ENCODE data around the gene HCN4. TPM values are rescaled to one million over a fixed set of nuclear protein-coding genes. Genes with fewer than 3 reads are reported as not detected.

The HCN4 gene
- total and polyA plus RNA-seq, 7 experiments from 2014 or later, result 0.02 TPM; not detected in 6

DNA sequence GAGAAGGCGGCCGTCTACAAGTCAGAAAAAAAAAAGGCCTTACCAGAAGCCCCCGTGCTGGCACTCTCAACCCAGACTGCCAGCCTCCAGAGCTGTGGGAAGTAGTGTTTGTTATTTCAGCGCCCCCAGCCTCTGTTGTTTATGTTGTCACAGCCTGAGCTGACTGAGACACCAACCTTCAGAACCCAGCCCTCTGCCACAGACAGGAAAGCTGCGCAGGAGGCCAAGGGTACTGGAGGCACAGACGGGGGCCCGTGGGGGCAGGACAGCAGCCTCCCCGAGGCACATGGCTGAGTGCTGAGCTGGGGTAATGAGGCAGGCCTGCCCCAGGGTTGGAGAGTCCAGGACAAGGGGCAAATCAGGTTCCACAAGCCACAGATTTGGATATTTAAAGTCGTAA lies 33.7 kb downstream of the HCN4 start:
- CTCF ChIA-PET, result no interaction called here
- ATAC-seq, result no peak
- no peaks in the 10 kb centered on the region for H3K36me3 Mint-ChIP-seq

GRCh38 chr15:73334086-73334485 lies 34.7 kb downstream of the HCN4 start:
- POLR2A ChIA-PET, result no interaction called here
- Mint-ChIP-seq H3K4me3 (no peak overlapping the region), H3K27me3 (peaks cover 0 to 11% (median 4%) of the 10 kb centered on the region in 5 donors), H3K36me3 (no peaks in the 10 kb centered on the region), H3K4me1 (peaks cover 0 to 4% (median 0%) of the 10 kb centered on the region in 7 donors), H3K27ac (no peak overlapping the region), H3K9me3 (peaks cover 0 to 2% (median 0%) of the 10 kb centered on the region in 11 donors)
- H3K4me1 ChIP-seq (ENCODE audit: control insufficient read depth in 2 of 2, insufficient read depth in 2 of 2, low read length in 2 of 2), result no peaks in the 10 kb centered on the region
- no peaks in the 10 kb centered on the region for H3K27me3 ChIP-seq (ENCODE audit: control insufficient read depth in 2 of 2, insufficient read depth in 2 of 2, low read length in 2 of 2)
- DNase-seq (no peak), ATAC-seq (no peak)
- H3K27ac ChIP-seq (ENCODE audit: low read depth, low read length), result no peak overlapping the region
- CTCF ChIA-PET, result no interaction called here
- no peaks in the 10 kb centered on the region for H3K36me3 ChIP-seq (ENCODE audit: control insufficient read depth in 2 of 3, insufficient read depth in 3 of 3, low read length in 3 of 3)
- H3K4me3 ChIP-seq (ENCODE audit: low read length), result no peak overlapping the region
- no peaks in the 10 kb centered on the region for H3K9me3 ChIP-seq (ENCODE audit: control insufficient read depth in 2 of 3, low read length in 3 of 3)
- intact Hi-C loops (cut with micrococcal nuclease), result no loop called here

More for the DNA sequence above, 33.7 kb downstream of the HCN4 start:
- Histone ChIP-seq H3K36me3 (ENCODE audit: control insufficient read depth in 2 of 3, insufficient read depth in 3 of 3, low read length in 3 of 3) (no peaks in the 10 kb centered on the region), H3K27me3 (ENCODE audit: control insufficient read depth in 2 of 2, insufficient read depth in 2 of 2, low read length in 2 of 2) (no peaks in the 10 kb centered on the region), H3K4me1 (ENCODE audit: control insufficient read depth in 2 of 2, insufficient read depth in 2 of 2, low read length in 2 of 2) (no peaks in the 10 kb centered on the region), H3K4me3 (ENCODE audit: low read length) (no peak overlapping the region), H3K9me3 (ENCODE audit: control insufficient read depth in 2 of 3, low read length in 3 of 3) (no peaks in the 10 kb centered on the region), H3K27ac (ENCODE audit: low read depth, low read length) (no peak overlapping the region)
- Mint-ChIP-seq H3K4me1 (peaks cover 0 to 4% (median 0%) of the 10 kb centered on the region in 7 donors), H3K9me3 (peaks cover 0 to 2% (median 0%) of the 10 kb centered on the region in 11 donors), H3K4me3 (no peak overlapping the region), H3K27me3 (peaks cover 0 to 14% (median 4%) of the 10 kb centered on the region in 5 donors), H3K27ac (no peak overlapping the region)
- DNase-seq, result no peak
- POLR2A ChIA-PET, result no interaction called here
- intact Hi-C loops (cut with micrococcal nuclease), result no loop called here

DNA sequence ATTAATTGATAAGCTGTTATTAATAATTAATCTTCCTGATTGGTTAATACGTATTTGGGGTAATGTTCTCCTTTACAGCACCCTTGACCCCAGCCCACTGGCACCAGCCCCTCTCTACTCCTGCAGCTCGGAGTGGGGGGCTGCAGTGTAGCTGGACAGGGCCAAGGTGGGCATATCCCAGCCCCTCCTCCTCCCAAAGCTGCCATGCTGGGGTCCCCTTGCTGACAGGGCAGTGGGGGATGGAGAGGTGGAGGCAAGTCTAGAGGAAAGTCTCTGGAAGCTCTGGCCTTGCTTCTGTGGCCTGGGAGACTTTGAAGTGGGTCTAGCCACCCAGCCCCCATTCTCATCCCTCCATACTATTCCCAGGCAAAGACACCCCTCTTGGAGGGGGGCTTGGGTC lies 35.8 kb downstream of the HCN4 start:
- Histone ChIP-seq H3K4me3 (ENCODE audit: low read length) (no peak overlapping the region), H3K9me3 (ENCODE audit: control insufficient read depth in 2 of 3, low read length in 3 of 3) (no peaks in the 10 kb centered on the region), H3K27me3 (ENCODE audit: control insufficient read depth in 2 of 2, insufficient read depth in 2 of 2, low read length in 2 of 2) (no peaks in the 10 kb centered on the region), H3K27ac (ENCODE audit: low read depth, low read length) (no peak overlapping the region), H3K4me1 (ENCODE audit: control insufficient read depth in 2 of 2, insufficient read depth in 2 of 2, low read length in 2 of 2) (no peaks in the 10 kb centered on the region), H3K36me3 (ENCODE audit: control insufficient read depth in 2 of 3, insufficient read depth in 3 of 3, low read length in 3 of 3) (no peaks in the 10 kb centered on the region)
- Mint-ChIP-seq H3K27ac (no peak overlapping the region), H3K4me3 (no peak overlapping the region), H3K27me3 (peaks cover 0 to 11% (median 4%) of the 10 kb centered on the region in 5 donors), H3K4me1 (peaks cover 0 to 4% (median 0%) of the 10 kb centered on the region in 7 donors), H3K36me3 (no peaks in the 10 kb centered on the region), H3K9me3 (peaks cover 0 to 2% (median 0%) of the 10 kb centered on the region in 11 donors)
- ATAC-seq, result no peak
- intact Hi-C loops (cut with micrococcal nuclease), result no loop called here
- CTCF ChIA-PET, result interaction anchor here (0.6 kb wide), 1 partner anchor 35 kb away, joined by 3 read pairs; no protein-coding TSS in a partner anchor
- no peak for DNase-seq
- POLR2A ChIA-PET, result no interaction called here

GRCh38 chr15:73331991-73332925 lies 36.5 kb downstream of the HCN4 start:
- ChIA-PET CTCF (interaction anchor here (0.6 kb wide), 1 partner anchor 34 kb away, joined by 3 read pairs; no protein-coding TSS in a partner anchor), POLR2A (no interaction called here)
- Histone ChIP-seq H3K4me1 (ENCODE audit: control insufficient read depth in 2 of 2, insufficient read depth in 2 of 2, low read length in 2 of 2) (no peaks in the 10 kb centered on the region), H3K27ac (ENCODE audit: low read depth, low read length) (no peak overlapping the region), H3K27me3 (ENCODE audit: control insufficient read depth in 2 of 2, insufficient read depth in 2 of 2, low read length in 2 of 2) (no peaks in the 10 kb centered on the region), H3K9me3 (ENCODE audit: control insufficient read depth in 2 of 3, low read length in 3 of 3) (no peaks in the 10 kb centered on the region), H3K36me3 (ENCODE audit: control insufficient read depth in 2 of 3, insufficient read depth in 3 of 3, low read length in 3 of 3) (no peaks in the 10 kb centered on the region), H3K4me3 (ENCODE audit: low read length) (no peak overlapping the region)
- Mint-ChIP-seq H3K4me1 (peaks cover 0 to 4% (median 0%) of the 10 kb centered on the region in 7 donors), H3K9me3 (peaks cover 0 to 2% (median 0%) of the 10 kb centered on the region in 11 donors), H3K27me3 (peaks cover 0 to 7% (median 4%) of the 10 kb centered on the region in 5 donors), H3K4me3 (no peak overlapping the region), H3K36me3 (no peaks in the 10 kb centered on the region), H3K27ac (no peak overlapping the region)
- DNase-seq (no peak), ATAC-seq (no peak)
- intact Hi-C loops (cut with micrococcal nuclease), result no loop called here

DNA sequence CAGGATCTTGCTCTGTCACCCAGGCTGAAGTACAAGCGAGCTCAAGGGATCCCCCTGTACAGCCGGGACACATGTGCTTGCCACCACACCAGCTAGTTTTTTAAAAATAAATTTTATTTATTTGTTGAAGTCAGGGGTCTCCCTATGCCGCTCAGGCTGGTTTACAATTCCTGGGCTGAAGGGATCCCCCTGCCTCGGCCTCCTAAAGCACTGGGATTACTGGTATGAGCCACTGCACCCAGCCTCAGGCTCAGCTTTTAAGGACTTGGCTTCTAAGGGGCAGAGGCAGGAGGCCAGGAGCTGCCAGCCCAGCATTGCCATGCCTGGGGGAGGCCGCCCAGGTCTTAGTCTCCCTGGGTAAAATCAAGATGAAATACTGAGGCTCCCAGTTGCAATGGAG lies 37.3 kb downstream of the HCN4 start:
- Histone ChIP-seq H3K27ac (ENCODE audit: low read depth, low read length) (no peak overlapping the region), H3K27me3 (ENCODE audit: control insufficient read depth in 2 of 2, insufficient read depth in 2 of 2, low read length in 2 of 2) (no peaks in the 10 kb centered on the region), H3K4me3 (ENCODE audit: low read length) (no peak overlapping the region), H3K36me3 (ENCODE audit: control insufficient read depth in 2 of 3, insufficient read depth in 3 of 3, low read length in 3 of 3) (no peaks in the 10 kb centered on the region), H3K4me1 (ENCODE audit: control insufficient read depth in 2 of 2, insufficient read depth in 2 of 2, low read length in 2 of 2) (no peaks in the 10 kb centered on the region), H3K9me3 (ENCODE audit: control insufficient read depth in 2 of 3, low read length in 3 of 3) (no peaks in the 10 kb centered on the region)
- CTCF ChIA-PET, result no interaction called here
- intact Hi-C loops (cut with micrococcal nuclease), result no loop called here
- peaks cover 0 to 4% (median 0%) of the 10 kb centered on the region in 5 donors for H3K27me3 Mint-ChIP-seq
- ATAC-seq (no peak), DNase-seq (no peak)
- H3K27ac Mint-ChIP-seq, result no peak overlapping the region
- H3K4me1 Mint-ChIP-seq, result peaks cover 0 to 2% (median 0%) of the 10 kb centered on the region in 7 donors
- H3K36me3 Mint-ChIP-seq, result no peaks in the 10 kb centered on the region
- POLR2A ChIA-PET, result no interaction called here
- no peaks in the 10 kb centered on the region for H3K9me3 Mint-ChIP-seq
- H3K4me3 Mint-ChIP-seq, result no peak overlapping the region

GRCh38 chr15:73330206-73331051 lies 38.3 kb downstream of the HCN4 start:
- H3K4me1 Mint-ChIP-seq, result peaks cover 0 to 5% (median 0%) of the 10 kb centered on the region in 7 donors
- DNase-seq (no peak), ATAC-seq (no peak)
- Histone ChIP-seq H3K4me1 (ENCODE audit: control insufficient read depth in 2 of 2, insufficient read depth in 2 of 2, low read length in 2 of 2) (no peaks in the 10 kb centered on the region), H3K36me3 (ENCODE audit: control insufficient read depth in 2 of 3, insufficient read depth in 3 of 3, low read length in 3 of 3) (no peaks in the 10 kb centered on the region), H3K27ac (ENCODE audit: low read depth, low read length) (no peak overlapping the region), H3K27me3 (ENCODE audit: control insufficient read depth in 2 of 2, insufficient read depth in 2 of 2, low read length in 2 of 2) (no peaks in the 10 kb centered on the region), H3K9me3 (ENCODE audit: control insufficient read depth in 2 of 3, low read length in 3 of 3) (no peaks in the 10 kb centered on the region), H3K4me3 (ENCODE audit: low read length) (no peak overlapping the region)
- H3K27ac Mint-ChIP-seq, result no peak overlapping the region
- intact Hi-C loops (cut with micrococcal nuclease), result no loop called here
- H3K4me3 Mint-ChIP-seq, result no peak overlapping the region
- no peaks in the 10 kb centered on the region for H3K36me3 Mint-ChIP-seq
- CTCF ChIA-PET, result no interaction called here
- H3K9me3 Mint-ChIP-seq, result no peaks in the 10 kb centered on the region
- POLR2A ChIA-PET, result no interaction called here
- peaks cover 0 to 8% (median 4%) of the 10 kb centered on the region in 5 donors for H3K27me3 Mint-ChIP-seq
